ENCODE measurements around the gene GRID1. TPM values are rescaled to one million over a fixed set of nuclear protein-coding genes. Genes with fewer than 3 reads are reported as not detected.

Gene GRID1
- total and polyA plus RNA-seq, 5 donors = 0.06 to 1.8 (median 0.29) TPM

DNA sequence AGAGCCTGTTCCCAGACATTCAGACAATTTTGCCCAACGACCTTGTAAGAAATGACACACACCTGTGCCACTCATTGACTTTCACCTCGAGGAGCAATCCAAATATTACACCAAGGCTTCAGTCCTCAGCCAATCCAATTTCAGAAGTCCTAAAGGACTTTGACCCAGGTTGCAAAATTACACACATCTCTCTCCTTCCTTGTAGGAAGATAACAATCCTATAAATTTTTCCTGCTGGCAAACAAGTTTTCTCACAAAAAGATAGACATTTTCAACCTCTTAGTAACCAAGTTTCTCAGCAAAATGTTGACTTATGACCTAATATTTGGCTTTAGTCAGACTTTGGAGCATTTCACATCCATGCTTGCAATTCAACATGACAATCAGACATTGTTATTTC lies 745.0 kb downstream of the GRID1 start:
- ATAC-seq (no peak), DNase-seq (no peak)
- no peak overlapping the region for H3K27ac ChIP-seq (ENCODE audit: low read length)
- 64% methylated on average over 2 of the region's 2 CpGs for WGBS
- H3K4me1 ChIP-seq (ENCODE audit: control insufficient read depth, insufficient read depth, low read length) = no peaks in the 10 kb centered on the region
- no peaks in the 10 kb centered on the region for H3K27me3 ChIP-seq (ENCODE audit: control insufficient read depth, insufficient read depth)
- intact Hi-C loops (cut with DNase I) = no loop called here
- H3K9me3 ChIP-seq (ENCODE audit: control insufficient read depth, low read length) = no peaks in the 10 kb centered on the region
- H3K4me3 ChIP-seq (ENCODE audit: low read length) = no peak overlapping the region

DNA sequence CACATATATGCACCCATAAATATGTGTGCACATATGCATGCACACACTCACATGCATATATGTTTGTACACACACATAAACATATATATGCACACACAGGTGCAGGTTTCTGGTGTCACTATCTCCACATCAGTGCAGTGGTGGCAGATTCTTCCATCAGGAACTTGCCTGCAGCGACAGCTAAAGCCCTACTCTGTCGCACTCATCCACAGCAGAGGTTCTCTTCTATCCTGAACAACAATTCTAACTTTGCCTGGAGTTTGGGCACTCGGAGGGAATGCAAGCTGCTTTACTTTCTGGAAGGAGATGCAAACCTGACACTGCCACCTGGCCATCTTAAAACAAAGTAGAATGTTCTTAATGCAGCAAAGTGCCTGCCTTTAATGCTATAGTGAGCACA lies 745.8 kb downstream of the GRID1 start:
- H3K4me1 ChIP-seq (ENCODE audit: control insufficient read depth, insufficient read depth, low read length) = no peaks in the 10 kb centered on the region
- H3K4me3 ChIP-seq (ENCODE audit: low read length) = no peak overlapping the region
- intact Hi-C loops (cut with DNase I) = no loop called here
- DNase-seq (no peak), ATAC-seq (no peak)
- no peak overlapping the region for H3K27ac ChIP-seq (ENCODE audit: low read length)
- no peaks in the 10 kb centered on the region for H3K27me3 ChIP-seq (ENCODE audit: control insufficient read depth, insufficient read depth)
- 87% methylated on average over 3 of the region's 3 CpGs for WGBS
- no peaks in the 10 kb centered on the region for H3K9me3 ChIP-seq (ENCODE audit: control insufficient read depth, low read length)

DNA sequence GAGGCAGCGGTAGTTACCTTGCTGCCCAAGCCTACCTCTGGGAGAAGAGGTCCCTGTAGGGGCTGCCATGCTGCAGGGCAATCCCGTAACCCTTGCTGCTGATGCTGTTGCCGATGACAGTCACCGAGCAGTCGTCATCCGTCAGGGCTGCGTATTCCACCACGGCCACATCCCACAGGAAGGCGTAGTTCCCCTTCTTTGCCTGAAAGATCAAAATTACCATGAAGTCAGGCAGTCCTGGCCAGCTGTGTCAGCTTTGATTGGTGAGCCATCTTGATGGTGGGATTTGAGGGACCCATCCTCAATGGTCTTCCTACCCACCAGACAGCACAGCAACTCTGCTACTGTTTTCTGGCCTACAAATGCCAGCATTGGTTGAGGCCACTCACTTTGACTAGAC lies 746.8 kb downstream of the GRID1 start:
- DNase-seq (no peak), ATAC-seq (no peak)
- intact Hi-C loops (cut with DNase I) = no loop called here
- H3K4me3 ChIP-seq (ENCODE audit: low read length) = no peak overlapping the region
- no peak overlapping the region for H3K27ac ChIP-seq (ENCODE audit: low read length)
- no peaks in the 10 kb centered on the region for H3K9me3 ChIP-seq (ENCODE audit: control insufficient read depth, low read length)
- no peaks in the 10 kb centered on the region for H3K4me1 ChIP-seq (ENCODE audit: control insufficient read depth, insufficient read depth, low read length)
- no peaks in the 10 kb centered on the region for H3K27me3 ChIP-seq (ENCODE audit: control insufficient read depth, insufficient read depth)
- WGBS = 97% methylated on average over 9 of the region's 9 CpGs

DNA sequence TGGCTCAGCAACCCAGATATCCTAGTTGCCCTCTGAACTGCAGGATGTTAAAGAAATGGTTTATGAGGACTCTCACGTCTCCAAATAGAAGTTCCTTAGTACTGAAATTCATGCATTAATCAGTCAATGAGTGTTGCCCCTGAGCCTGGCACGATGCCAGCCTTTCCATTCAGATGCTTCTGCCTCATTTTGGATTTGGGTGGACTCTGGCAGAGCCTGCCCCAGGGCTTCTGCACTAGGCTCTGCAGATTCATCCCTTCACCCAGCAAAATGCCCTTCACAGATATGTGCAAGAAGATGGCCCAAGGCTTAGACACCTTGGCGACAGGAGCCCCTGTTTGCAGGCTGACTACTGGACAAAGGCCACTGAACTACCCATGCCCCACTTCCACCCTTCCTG lies 747.8 kb downstream of the GRID1 start:
- Histone ChIP-seq H3K9me3 (ENCODE audit: control insufficient read depth, low read length) (no peaks in the 10 kb centered on the region), H3K4me3 (ENCODE audit: low read length) (no peak overlapping the region), H3K4me1 (ENCODE audit: control insufficient read depth, insufficient read depth, low read length) (no peaks in the 10 kb centered on the region), H3K27me3 (ENCODE audit: control insufficient read depth, insufficient read depth) (no peaks in the 10 kb centered on the region), H3K27ac (ENCODE audit: low read length) (no peak overlapping the region)
- WGBS = 67% methylated on average over 3 of the region's 3 CpGs
- intact Hi-C loops (cut with DNase I) = no loop called here
- no peak for DNase-seq
- ATAC-seq = no peak

DNA sequence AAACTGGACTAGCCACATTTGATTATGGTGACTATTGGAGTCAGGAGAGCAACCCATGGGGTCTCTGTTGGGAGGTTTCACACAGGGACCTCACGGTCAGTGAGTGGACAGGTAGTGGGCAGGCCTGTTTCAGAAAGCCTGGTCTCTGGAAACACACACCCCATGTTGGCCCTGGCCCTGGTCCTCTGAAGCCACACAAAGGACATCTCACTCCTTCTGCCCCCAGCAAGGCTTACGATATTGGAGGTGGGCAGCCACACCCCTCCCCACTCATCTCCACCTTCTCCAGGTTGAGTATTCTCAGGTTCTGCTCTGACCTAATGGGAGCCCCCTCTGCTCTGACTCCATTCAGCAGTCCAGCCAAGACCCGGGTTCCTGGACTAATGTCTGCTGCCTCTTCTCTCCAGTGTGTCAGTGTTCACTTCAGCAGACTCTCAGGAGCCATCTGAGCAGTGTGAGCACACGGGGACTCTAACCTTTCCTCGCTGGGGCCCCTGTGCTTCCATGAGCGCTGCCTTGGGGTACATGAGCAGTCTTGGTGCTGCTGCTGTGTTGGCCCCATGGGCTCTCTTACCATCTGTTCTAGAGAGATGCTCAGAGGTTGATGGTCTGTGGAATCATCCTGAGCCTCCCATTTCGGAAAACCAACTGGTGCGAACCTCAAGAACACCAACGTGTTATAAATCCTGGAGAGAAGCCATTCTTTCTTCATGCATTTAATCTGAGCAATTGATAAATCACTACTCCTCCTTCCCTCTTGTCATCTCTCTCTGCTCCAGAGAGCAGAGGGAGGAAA lies 748.6 kb downstream of the GRID1 start:
- no peaks in the 10 kb centered on the region for H3K27me3 ChIP-seq (ENCODE audit: control insufficient read depth, insufficient read depth)
- ATAC-seq = no peak
- no peak overlapping the region for H3K27ac ChIP-seq (ENCODE audit: low read length)
- 90% methylated on average over 9 of the region's 9 CpGs for WGBS
- DNase-seq = no peak
- H3K4me3 ChIP-seq (ENCODE audit: low read length) = no peak overlapping the region
- intact Hi-C loops (cut with DNase I) = no loop called here
- no peaks in the 10 kb centered on the region for H3K4me1 ChIP-seq (ENCODE audit: control insufficient read depth, insufficient read depth, low read length)
- H3K9me3 ChIP-seq (ENCODE audit: control insufficient read depth, low read length) = no peaks in the 10 kb centered on the region

DNA sequence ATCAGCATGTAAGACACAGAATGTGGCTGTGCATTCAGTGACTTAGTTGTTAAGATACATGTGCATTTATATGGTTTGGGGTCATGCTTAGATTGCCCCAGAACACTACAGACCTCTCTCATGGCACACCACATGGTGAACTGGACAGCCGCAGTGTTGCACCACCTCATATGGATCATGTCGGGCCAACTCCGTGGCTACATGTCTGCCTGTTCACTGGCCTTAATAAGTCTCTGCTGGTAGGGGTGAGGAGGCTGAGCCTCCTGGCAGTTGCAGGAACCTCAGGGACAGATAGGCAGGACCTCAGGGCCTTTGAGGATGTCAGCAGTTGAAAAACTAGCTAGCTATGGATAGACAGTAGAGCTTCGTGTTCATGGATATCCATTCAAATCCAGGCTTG lies 751.0 kb downstream of the GRID1 start:
- Histone ChIP-seq H3K9me3 (ENCODE audit: control insufficient read depth, low read length) (no peaks in the 10 kb centered on the region), H3K27me3 (ENCODE audit: control insufficient read depth, insufficient read depth) (no peaks in the 10 kb centered on the region), H3K4me3 (ENCODE audit: low read length) (no peak overlapping the region), H3K4me1 (ENCODE audit: control insufficient read depth, insufficient read depth, low read length) (no peaks in the 10 kb centered on the region), H3K27ac (ENCODE audit: low read length) (no peak overlapping the region)
- ATAC-seq = no peak
- intact Hi-C loops (cut with DNase I) = no loop called here
- 91% methylated on average over 4 of the region's 4 CpGs for WGBS
- DNase-seq = no peak

DNA sequence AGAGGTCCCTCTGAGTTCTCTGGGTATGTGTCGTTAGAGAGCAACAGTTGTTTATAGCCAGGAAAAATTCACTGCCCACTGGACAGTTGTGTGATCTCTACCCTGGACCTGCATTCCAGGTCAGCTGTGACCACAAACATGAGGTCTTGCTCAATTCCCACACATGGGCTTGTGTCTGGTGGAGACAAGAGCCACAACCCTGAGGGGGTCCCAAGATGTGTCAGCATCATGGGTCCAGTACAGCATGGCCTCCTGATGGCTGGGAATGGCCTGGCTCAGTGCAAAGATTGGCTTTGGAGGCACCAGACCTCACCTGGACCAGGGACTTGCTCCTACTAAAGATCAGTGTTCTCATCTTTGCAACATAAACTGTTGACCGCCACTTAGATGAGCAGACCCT lies 751.6 kb downstream of the GRID1 start:
- H3K4me1 ChIP-seq (ENCODE audit: control insufficient read depth, insufficient read depth, low read length) = no peaks in the 10 kb centered on the region
- intact Hi-C loops (cut with DNase I) = no loop called here
- 92% methylated on average over 2 of the region's 2 CpGs for WGBS
- no peak overlapping the region for H3K4me3 ChIP-seq (ENCODE audit: low read length)
- H3K27me3 ChIP-seq (ENCODE audit: control insufficient read depth, insufficient read depth) = no peaks in the 10 kb centered on the region
- no peak overlapping the region for H3K27ac ChIP-seq (ENCODE audit: low read length)
- no peak for ATAC-seq
- H3K9me3 ChIP-seq (ENCODE audit: control insufficient read depth, low read length) = no peaks in the 10 kb centered on the region
- no peak for DNase-seq

DNA sequence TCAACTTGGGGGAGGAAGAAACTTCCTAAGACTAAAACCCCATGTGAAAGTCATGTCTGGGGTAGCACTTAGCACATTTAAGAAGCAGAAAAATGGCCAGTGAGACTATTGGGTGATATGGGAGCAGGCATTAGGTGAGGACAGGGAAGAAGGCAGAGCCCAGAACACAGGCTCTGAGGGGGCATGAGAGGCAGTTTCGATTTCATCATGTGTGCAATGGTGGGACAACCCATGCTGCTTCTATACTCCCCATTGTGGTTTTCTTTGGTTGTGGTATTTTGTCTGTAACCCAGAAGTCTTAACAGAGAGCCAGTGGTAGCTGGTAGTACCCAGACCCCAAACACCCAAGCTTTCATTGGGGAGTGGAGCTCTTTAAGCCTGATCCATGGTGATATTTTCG lies 752.0 kb downstream of the GRID1 start:
- Histone ChIP-seq H3K27ac (ENCODE audit: low read length) (no peak overlapping the region), H3K27me3 (ENCODE audit: control insufficient read depth, insufficient read depth) (no peaks in the 10 kb centered on the region), H3K4me1 (ENCODE audit: control insufficient read depth, insufficient read depth, low read length) (no peaks in the 10 kb centered on the region), H3K4me3 (ENCODE audit: low read length) (no peak overlapping the region), H3K9me3 (ENCODE audit: control insufficient read depth, low read length) (no peaks in the 10 kb centered on the region)
- DNase-seq = no peak
- WGBS = 83% methylated on average over 2 of the region's 2 CpGs
- ATAC-seq = no peak
- intact Hi-C loops (cut with DNase I) = no loop called here

DNA sequence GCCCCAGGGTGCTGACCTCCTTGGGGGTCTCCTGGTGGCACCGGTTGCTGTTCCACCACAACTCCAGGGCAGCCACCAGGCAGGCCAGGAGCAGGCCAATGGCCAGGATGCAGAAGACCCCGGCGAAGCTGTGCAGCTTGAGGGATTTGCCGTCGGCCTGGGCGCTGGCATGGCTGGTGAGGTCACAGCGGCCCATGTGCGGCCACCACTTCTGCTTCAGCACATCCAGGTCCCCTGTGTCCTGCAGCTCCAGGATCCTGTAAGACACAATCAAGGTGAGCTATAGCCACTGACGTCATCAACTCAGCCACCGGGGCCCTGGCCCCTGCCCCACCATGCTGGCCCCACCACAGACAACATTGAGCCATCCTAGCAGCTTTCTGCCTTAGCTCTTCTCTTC lies 753.2 kb downstream of the GRID1 start:
- DNase-seq = no peak
- intact Hi-C loops (cut with DNase I) = no loop called here
- no peaks in the 10 kb centered on the region for H3K9me3 ChIP-seq (ENCODE audit: control insufficient read depth, low read length)
- no peak overlapping the region for H3K4me3 ChIP-seq (ENCODE audit: low read length)
- no peaks in the 10 kb centered on the region for H3K4me1 ChIP-seq (ENCODE audit: control insufficient read depth, insufficient read depth, low read length)
- ATAC-seq = no peak
- H3K27ac ChIP-seq (ENCODE audit: low read length) = no peak overlapping the region
- no peaks in the 10 kb centered on the region for H3K27me3 ChIP-seq (ENCODE audit: control insufficient read depth, insufficient read depth)
- WGBS = 93% methylated on average over 10 of the region's 10 CpGs

DNA sequence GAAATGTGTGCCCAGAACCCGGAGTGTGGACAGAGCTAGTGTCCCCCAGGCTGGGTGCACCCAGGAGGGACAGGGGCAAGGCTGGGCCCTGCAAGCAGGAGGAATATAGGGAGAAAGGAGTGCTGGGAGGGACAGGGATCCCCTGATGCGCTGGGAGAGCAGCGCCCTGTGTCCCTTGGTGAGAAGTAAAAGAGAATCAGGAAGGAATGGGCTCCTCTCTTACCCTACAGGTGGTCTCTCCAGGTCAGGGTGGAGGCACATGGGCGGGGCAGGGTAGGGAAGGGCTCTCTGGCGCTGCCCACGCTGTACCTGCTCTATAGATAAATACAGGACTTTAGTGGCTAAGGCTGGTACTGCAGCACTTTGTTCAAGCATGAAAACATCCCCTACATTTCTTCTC lies 753.8 kb downstream of the GRID1 start:
- no peaks in the 10 kb centered on the region for H3K9me3 ChIP-seq (ENCODE audit: control insufficient read depth, low read length)
- no peaks in the 10 kb centered on the region for H3K27me3 ChIP-seq (ENCODE audit: control insufficient read depth, insufficient read depth)
- 77% methylated on average over 6 of the region's 6 CpGs for WGBS
- H3K27ac ChIP-seq (ENCODE audit: low read length) = no peak overlapping the region
- ATAC-seq (no peak), DNase-seq (no peak)
- intact Hi-C loops (cut with DNase I) = no loop called here
- no peaks in the 10 kb centered on the region for H3K4me1 ChIP-seq (ENCODE audit: control insufficient read depth, insufficient read depth, low read length)
- no peak overlapping the region for H3K4me3 ChIP-seq (ENCODE audit: low read length)

DNA sequence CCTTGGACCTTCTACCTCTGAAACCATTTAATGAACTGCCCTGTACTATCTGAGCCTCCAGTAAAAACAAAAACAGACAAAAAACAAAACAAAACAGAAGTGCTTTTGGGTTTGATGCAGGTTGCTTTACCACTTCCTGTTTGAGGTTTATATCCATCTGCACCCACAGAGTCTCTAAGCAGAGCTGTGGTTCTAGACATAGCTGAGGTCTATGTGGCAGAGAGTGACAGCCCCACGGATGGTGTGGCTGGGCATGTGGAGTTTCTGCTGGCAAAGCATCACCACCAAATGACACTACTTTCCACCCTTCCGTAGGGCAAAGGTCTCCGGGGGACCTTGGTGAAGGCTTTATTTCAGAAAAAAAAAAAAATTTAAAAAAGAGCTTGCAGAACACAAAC lies 754.2 kb downstream of the GRID1 start:
- intact Hi-C loops (cut with DNase I) = no loop called here
- no peak overlapping the region for H3K4me3 ChIP-seq (ENCODE audit: low read length)
- H3K27me3 ChIP-seq (ENCODE audit: control insufficient read depth, insufficient read depth) = no peaks in the 10 kb centered on the region
- ATAC-seq = no peak
- DNase-seq = no peak
- WGBS = 73% methylated on average over 3 of the region's 3 CpGs
- no peak overlapping the region for H3K27ac ChIP-seq (ENCODE audit: low read length)
- no peaks in the 10 kb centered on the region for H3K4me1 ChIP-seq (ENCODE audit: control insufficient read depth, insufficient read depth, low read length)
- H3K9me3 ChIP-seq (ENCODE audit: control insufficient read depth, low read length) = no peaks in the 10 kb centered on the region
